Parathyroid adenoma (tissue), 2 donors: ENCODE measurements around the gene TMEM63B.
A peak's percentile ranks its signal among the peaks of the same experiment; 100 is the strongest.

ENCODE experiments used
- H2AFZ ChIP-seq: fragments of 300-600 bp; sonication (generic); one replicate; pipeline ENCODE4 v1.7.0; 2017; ENCODE audit warnings: antibody characterized with exemption, mild to moderate bottlenecking
- H3K27ac ChIP-seq: fragments of 300-600 bp; sonication (generic); one replicate; pipeline ENCODE4 v1.7.0; 2017
- H3K27me3 ChIP-seq: fragments of 300-600 bp; sonication (generic); one replicate; pipeline ENCODE4 v1.7.0; 2017; ENCODE audit warnings: low read length; ENCODE audit not compliant: control insufficient read depth, insufficient read depth
- H3K36me3 ChIP-seq: fragments of 300-600 bp; sonication (generic); one replicate; pipeline ENCODE4 v1.7.0; 2017; ENCODE audit warnings: low read length; ENCODE audit not compliant: control insufficient read depth, insufficient read depth
- H3K4me1 ChIP-seq: fragments of 300-600 bp; sonication (generic); one replicate; pipeline ENCODE4 v1.7.0; 2017; ENCODE audit warnings: control low read depth
- H3K4me2 ChIP-seq: fragments of 300-600 bp; sonication (generic); one replicate; pipeline ENCODE4 v1.7.0; 2017; ENCODE audit warnings: low read length
- H3K4me3 ChIP-seq: fragments of 300-600 bp; sonication (generic); one replicate; pipeline ENCODE4 v1.7.0; 2017; ENCODE audit warnings: low read depth, low read length
- H3K79me2 ChIP-seq: fragments of 300-600 bp; sonication (generic); one replicate; pipeline ENCODE4 v1.7.0; 2017; ENCODE audit warnings: control low read depth
- H3K9ac ChIP-seq: fragments of 300-600 bp; sonication (generic); one replicate; pipeline ENCODE4 v1.7.0; 2017; ENCODE audit warnings: mild to moderate bottlenecking
- H3K9me3 ChIP-seq: fragments of 300-600 bp; sonication (generic); one replicate; pipeline ENCODE4 v1.7.0; 2017; ENCODE audit warnings: low read length; ENCODE audit not compliant: control insufficient read depth
- TF ChIP-seq, protein P1 (sequence below): fragments of 300-600 bp; sonication (generic); IDR thresholded peaks from one replicate; pipeline ENCODE4 v1.7.0; 2017; ENCODE audit warnings: antibody characterized with exemption, mild to moderate bottlenecking
- donor health status: primary hyperparathyroidism.

The TMEM63B gene

DNA sequence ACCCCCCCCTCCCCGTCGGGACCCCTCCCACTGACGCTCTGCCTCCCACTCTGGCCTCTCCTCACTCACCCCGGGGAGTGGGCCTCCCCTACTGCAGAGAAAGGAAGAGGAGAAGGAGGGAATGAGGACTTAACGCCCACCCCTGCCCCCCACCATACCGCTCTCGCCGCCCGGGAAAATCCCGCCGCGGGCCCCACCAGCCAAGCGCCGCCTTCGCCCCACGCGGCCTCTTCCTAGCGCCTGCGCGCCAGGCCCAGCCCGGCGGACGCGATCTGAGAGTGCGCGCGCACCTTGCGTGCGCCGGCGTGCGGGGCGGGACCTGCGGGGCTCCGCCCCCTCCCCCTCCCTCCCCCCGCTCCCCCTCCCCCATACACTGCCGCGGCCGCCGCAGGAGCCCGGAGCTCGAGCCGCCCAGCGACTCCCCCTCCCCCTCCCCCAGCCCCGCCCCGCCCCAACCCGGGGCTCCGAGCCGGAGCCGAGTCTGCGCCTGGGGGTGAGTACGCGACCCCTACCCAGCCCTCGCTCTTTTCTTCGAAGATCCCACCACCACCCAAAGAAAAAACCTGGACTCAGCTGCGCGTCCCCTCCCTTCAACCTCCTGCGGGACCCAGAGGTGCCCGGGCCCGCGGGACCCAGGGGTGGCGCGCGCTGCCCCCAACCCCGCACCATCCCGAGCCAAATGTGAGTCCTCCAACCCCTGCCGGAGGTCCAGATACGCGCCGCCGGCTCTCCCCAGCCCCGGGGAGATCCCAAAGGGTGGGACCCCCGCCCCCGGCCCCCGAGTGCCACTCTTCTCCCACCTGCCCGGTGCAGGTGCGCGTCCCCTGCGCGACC lies at the start of gene TMEM63B, which contains the start of gene MRPL14:
Gene TMEM63B, plus strand, starts transcription at position 369 of the 834 bp plus-strand sequence. CDS start 7,031 bp downstream, outside the sequence.
Gene MRPL14, minus strand, starts transcription at position 267 of the 834 bp plus-strand sequence. CDS start 10,841 bp downstream, outside the sequence.
- Histone ChIP-seq H2AFZ (peak within 1 kb of the TSS; percentile 83), H3K9me3 (no peaks in the 10 kb centered on the region), H3K4me1 (peaks cover 5% of the 10 kb centered on the region), H3K27ac (peak within 1 kb of the TSS; percentile 44), H3K36me3 (no peaks in the 10 kb centered on the region), H3K9ac (peak within 1 kb of the TSS; percentile 33), H3K4me3 (peak within 1 kb of the TSS; percentile 76), H3K27me3 (no peaks in the 10 kb centered on the region), H3K79me2 (peaks cover 17% of the 10 kb centered on the region), H3K4me2 (peak within 1 kb of the TSS; percentile 75)
- TF ChIP-seq, protein P1, sequence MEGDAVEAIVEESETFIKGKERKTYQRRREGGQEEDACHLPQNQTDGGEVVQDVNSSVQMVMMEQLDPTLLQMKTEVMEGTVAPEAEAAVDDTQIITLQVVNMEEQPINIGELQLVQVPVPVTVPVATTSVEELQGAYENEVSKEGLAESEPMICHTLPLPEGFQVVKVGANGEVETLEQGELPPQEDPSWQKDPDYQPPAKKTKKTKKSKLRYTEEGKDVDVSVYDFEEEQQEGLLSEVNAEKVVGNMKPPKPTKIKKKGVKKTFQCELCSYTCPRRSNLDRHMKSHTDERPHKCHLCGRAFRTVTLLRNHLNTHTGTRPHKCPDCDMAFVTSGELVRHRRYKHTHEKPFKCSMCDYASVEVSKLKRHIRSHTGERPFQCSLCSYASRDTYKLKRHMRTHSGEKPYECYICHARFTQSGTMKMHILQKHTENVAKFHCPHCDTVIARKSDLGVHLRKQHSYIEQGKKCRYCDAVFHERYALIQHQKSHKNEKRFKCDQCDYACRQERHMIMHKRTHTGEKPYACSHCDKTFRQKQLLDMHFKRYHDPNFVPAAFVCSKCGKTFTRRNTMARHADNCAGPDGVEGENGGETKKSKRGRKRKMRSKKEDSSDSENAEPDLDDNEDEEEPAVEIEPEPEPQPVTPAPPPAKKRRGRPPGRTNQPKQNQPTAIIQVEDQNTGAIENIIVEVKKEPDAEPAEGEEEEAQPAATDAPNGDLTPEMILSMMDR = no peak

DNA sequence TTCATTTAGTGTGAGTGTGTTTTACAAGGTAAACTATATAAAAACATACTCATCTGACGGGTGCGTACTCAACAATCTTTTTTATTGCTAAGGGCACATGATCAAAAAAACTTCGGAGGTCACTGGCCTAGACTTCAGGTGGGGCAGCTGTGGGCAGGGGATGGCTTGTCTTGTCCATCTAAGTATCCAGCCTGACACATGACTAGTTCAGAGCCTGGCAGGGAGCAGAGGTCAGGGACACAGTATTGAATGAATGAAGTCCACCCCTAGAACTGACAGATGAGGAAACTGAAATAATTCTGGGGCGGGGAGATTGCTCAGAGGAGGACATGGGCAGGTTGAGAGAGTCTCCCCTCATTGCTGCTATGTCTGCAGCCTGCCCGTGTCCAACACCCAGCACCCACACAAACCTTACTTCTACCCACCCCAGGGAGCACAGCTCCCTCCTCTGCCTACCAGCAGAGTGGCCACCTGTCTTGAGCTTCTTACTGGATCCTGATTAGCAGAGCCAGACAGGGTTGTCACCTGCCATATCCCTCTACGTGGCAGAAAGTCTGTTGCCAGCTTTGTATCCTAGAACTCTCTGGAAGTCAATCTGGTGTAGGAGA lies 49.0 kb upstream of the TMEM63B start:
- Histone ChIP-seq H3K9ac (no peak overlapping the region), H3K36me3 (no peaks in the 10 kb centered on the region), H3K27me3 (no peaks in the 10 kb centered on the region), H3K4me2 (no peak overlapping the region), H3K4me3 (no peak overlapping the region), H3K4me1 (peaks cover 3% of the 10 kb centered on the region), H3K9me3 (no peaks in the 10 kb centered on the region), H3K79me2 (no peaks in the 10 kb centered on the region), H3K27ac (no peak overlapping the region), H2AFZ (no peak overlapping the region)
- TF ChIP-seq, protein P1 = no peak

DNA sequence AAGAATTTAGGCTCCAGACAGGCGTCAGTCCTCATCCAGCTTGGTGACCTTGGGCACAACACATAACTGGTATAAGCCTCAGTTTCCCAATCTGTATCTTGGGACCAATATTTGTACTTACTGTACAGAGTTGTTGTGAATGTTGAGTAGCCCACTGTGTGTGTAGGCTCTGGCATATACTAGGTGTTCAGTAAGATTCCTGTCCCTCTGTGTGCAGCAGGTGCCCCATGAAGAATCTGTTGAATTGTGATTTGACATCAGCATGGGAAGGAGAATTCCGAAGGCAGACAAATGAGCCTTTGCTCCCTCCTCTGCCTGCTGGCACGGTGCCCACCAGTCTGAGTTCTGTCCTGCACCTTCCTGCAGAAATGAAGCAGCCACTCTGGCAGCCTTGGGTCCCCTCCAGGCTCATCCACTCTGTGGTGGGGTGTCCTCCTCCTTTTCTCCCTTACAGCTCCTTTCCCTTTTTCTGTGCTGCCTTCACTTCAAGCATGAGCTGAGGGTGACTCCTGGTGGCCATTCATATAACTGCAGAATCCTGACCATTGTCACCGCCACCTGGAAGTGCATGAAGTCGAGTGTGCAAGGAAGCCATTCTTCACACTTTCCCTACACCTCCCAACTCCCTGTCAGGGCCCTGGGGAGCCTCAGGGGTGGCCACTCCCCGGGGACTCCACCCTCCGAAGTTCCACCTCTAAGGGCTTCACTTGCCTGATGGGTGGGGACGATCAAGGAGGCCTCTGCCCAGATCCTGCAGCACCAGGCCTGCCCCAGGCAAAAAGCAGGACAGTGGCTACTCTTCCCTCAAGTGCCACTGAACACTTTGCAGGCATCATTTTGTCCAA lies 48.3 kb upstream of the TMEM63B start:
- H3K4me3 ChIP-seq = no peak overlapping the region
- TF ChIP-seq, protein P1 = peak; percentile 87
- H3K4me2 ChIP-seq = no peak overlapping the region
- no peaks in the 10 kb centered on the region for H3K4me1 ChIP-seq
- H3K36me3 ChIP-seq = no peaks in the 10 kb centered on the region
- H2AFZ ChIP-seq = no peak overlapping the region
- no peaks in the 10 kb centered on the region for H3K27me3 ChIP-seq
- no peaks in the 10 kb centered on the region for H3K9me3 ChIP-seq
- H3K27ac ChIP-seq = no peak overlapping the region
- H3K79me2 ChIP-seq = no peaks in the 10 kb centered on the region
- H3K9ac ChIP-seq = no peak overlapping the region

DNA sequence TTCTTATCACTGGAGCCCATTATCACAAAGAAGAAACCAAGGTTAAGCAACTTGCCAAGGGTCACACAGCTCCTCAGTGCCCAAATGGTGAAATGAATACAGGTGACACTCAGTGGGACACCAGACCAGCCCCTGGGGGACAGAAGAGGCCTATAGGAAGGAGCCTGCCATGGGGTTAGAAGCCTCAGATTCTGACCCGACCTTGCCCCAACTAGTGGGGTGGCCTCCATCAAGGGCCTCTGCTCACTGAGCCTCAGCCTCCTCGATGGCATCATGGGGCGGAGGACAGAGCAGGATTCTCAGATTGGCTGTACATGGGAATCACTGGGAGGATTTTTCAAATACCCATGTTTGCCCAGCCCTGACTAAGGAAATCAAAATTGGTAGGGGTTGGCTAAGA lies 47.7 kb upstream of the TMEM63B start:
- Histone ChIP-seq H3K27ac (no peak overlapping the region), H3K9ac (no peak overlapping the region), H3K4me2 (no peak overlapping the region), H3K79me2 (no peaks in the 10 kb centered on the region), H3K9me3 (no peaks in the 10 kb centered on the region), H3K4me1 (no peaks in the 10 kb centered on the region), H3K4me3 (no peak overlapping the region), H2AFZ (no peak overlapping the region), H3K27me3 (no peaks in the 10 kb centered on the region), H3K36me3 (no peaks in the 10 kb centered on the region)
- TF ChIP-seq, protein P1 = no peak
